MG63 (cell line): ENCODE data around the gene VWA8. TPM values are rescaled to one million over a fixed set of nuclear protein-coding genes. Genes with fewer than 3 reads are reported as not detected.
A peak's percentile ranks its signal among the peaks of the same experiment; 100 is the strongest.
"Not testable (repeated sequence)": the region's sequence is repeated elsewhere in the genome, so short reads cannot be mapped to it uniquely, and the experiment has no call there.

ENCODE experiments used
- DNase-seq: peaks from one replicate; pipeline ENCODE4 v3.0.0-alpha.2; 2020
- H3K27me3 ChIP-seq: fragments of 250-450 bp; sonication (Bioruptor Pico); 2 replicates; pipeline ENCODE4 v1.5.1; 2020; ENCODE audit warnings: mild to moderate bottlenecking, moderate library complexity
- H3K36me3 ChIP-seq: fragments of 250-450 bp; sonication (Bioruptor Pico); 2 replicates; pipeline ENCODE4 v1.5.1; 2020; ENCODE audit warnings: mild to moderate bottlenecking, moderate library complexity
- H3K4me3 ChIP-seq: fragments of 250-450 bp; sonication (Bioruptor Pico); 2 replicates; pipeline ENCODE4 v1.5.1; 2020; ENCODE audit warnings: mild to moderate bottlenecking, moderate library complexity
- H3K9me3 ChIP-seq: fragments of 250-450 bp; sonication (Bioruptor Pico); 2 replicates; pipeline ENCODE4 v1.5.1; 2020; ENCODE audit warnings: mild to moderate bottlenecking, moderate library complexity
- total RNA-seq: library from RNA; depleted of rRNA; stranded (reverse); fragments of >200 nt; shearing (Covaris generic); gene quantifications from 2 replicates; pipeline ENCODE4 v1.2.3, GENCODE V29; 2014; ENCODE audit warnings: low replicate concordance

The VWA8 gene
- total RNA-seq, 1 experiment from 2014 or later: 10.5 TPM

- DNase-seq: no peak
- H3K36me3 ChIP-seq: peaks cover 15% of the 10 kb centered on the region
- H3K4me3 ChIP-seq: no peak overlapping the region
- H3K9me3 ChIP-seq: no peaks in the 10 kb centered on the region
- H3K27me3 ChIP-seq: no peaks in the 10 kb centered on the region
These were observed 147.5 kb downstream of the VWA8 start for GRCh38 chr13:41813426-41813825.

GRCh38 chr13:41812851-41813250 lies 148.1 kb downstream of the VWA8 start:
- Histone ChIP-seq H3K9me3 (no peaks in the 10 kb centered on the region), H3K36me3 (peaks cover 15% of the 10 kb centered on the region), H3K27me3 (no peaks in the 10 kb centered on the region), H3K4me3 (no peak overlapping the region)
- no peak for DNase-seq

- Histone ChIP-seq H3K36me3 (peaks cover 16% of the 10 kb centered on the region), H3K9me3 (no peaks in the 10 kb centered on the region), H3K27me3 (no peaks in the 10 kb centered on the region), H3K4me3 (no peak overlapping the region)
- DNase-seq: no peak
These were observed 148.7 kb downstream of the VWA8 start for GRCh38 chr13:41812237-41812636.

- peaks cover 17% of the 10 kb centered on the region for H3K36me3 ChIP-seq
- H3K9me3 ChIP-seq: no peaks in the 10 kb centered on the region
- DNase-seq: no peak
- H3K4me3 ChIP-seq: no peak overlapping the region
- no peaks in the 10 kb centered on the region for H3K27me3 ChIP-seq
These were observed 149.3 kb downstream of the VWA8 start for GRCh38 chr13:41811588-41812021.

GRCh38 chr13:41809962-41810361 lies 150.9 kb downstream of the VWA8 start:
- peaks cover 21% of the 10 kb centered on the region for H3K36me3 ChIP-seq
- no peak for DNase-seq
- H3K9me3 ChIP-seq: peaks cover under 1% of the 10 kb centered on the region; the same call in 1 of the 2 replicates
- H3K27me3 ChIP-seq: no peaks in the 10 kb centered on the region
- H3K4me3 ChIP-seq: no peak overlapping the region

- H3K9me3 ChIP-seq, DNase-seq, H3K27me3 ChIP-seq, H3K4me3 ChIP-seq: not testable (repeated sequence)
- H3K36me3 ChIP-seq: peaks cover 31% of the 10 kb centered on the region
These were observed 157.5 kb downstream of the VWA8 start for GRCh38 chr13:41803445-41803735.

GRCh38 chr13:41802684-41803444 lies 158.0 kb downstream of the VWA8 start:
- Histone ChIP-seq H3K4me3 (no peak overlapping the region), H3K36me3 (peaks cover 31% of the 10 kb centered on the region), H3K27me3 (no peaks in the 10 kb centered on the region), H3K9me3 (peaks cover 8% of the 10 kb centered on the region)
- peak; percentile 18 for DNase-seq

GRCh38 chr13:41802043-41802683 lies 158.7 kb downstream of the VWA8 start:
- peak; percentile 10 for DNase-seq
- Histone ChIP-seq H3K4me3 (no peak overlapping the region), H3K9me3 (peaks cover 8% of the 10 kb centered on the region), H3K36me3 (peaks cover 29% of the 10 kb centered on the region), H3K27me3 (no peaks in the 10 kb centered on the region)

GRCh38 chr13:41791056-41791455 lies 169.9 kb downstream of the VWA8 start:
- Histone ChIP-seq H3K9me3 (no peaks in the 10 kb centered on the region), H3K27me3 (no peaks in the 10 kb centered on the region), H3K4me3 (no peak overlapping the region), H3K36me3 (no peaks in the 10 kb centered on the region)
- no peak for DNase-seq

GRCh38 chr13:41788552-41788951 lies 172.4 kb downstream of the VWA8 start:
- Histone ChIP-seq H3K27me3 (no peaks in the 10 kb centered on the region), H3K36me3 (no peaks in the 10 kb centered on the region), H3K4me3 (no peak overlapping the region), H3K9me3 (no peaks in the 10 kb centered on the region)
- DNase-seq: no peak

- DNase-seq: no peak
- H3K27me3 ChIP-seq: no peaks in the 10 kb centered on the region
- H3K9me3 ChIP-seq: no peaks in the 10 kb centered on the region
- no peaks in the 10 kb centered on the region for H3K36me3 ChIP-seq
- H3K4me3 ChIP-seq: no peak overlapping the region
These were observed 175.3 kb downstream of the VWA8 start for GRCh38 chr13:41785402-41786172.

GRCh38 chr13:41782086-41782485 lies 178.8 kb downstream of the VWA8 start:
- no peaks in the 10 kb centered on the region for H3K9me3 ChIP-seq
- DNase-seq: no peak
- no peaks in the 10 kb centered on the region for H3K36me3 ChIP-seq
- no peaks in the 10 kb centered on the region for H3K27me3 ChIP-seq
- H3K4me3 ChIP-seq: no peak overlapping the region

GRCh38 chr13:41780715-41781706 lies 179.9 kb downstream of the VWA8 start:
- Histone ChIP-seq H3K27me3 (no peaks in the 10 kb centered on the region), H3K9me3 (no peaks in the 10 kb centered on the region), H3K4me3 (no peak overlapping the region), H3K36me3 (no peaks in the 10 kb centered on the region; the same call in 1 of the 2 replicates)
- DNase-seq: peak; percentile 50

- Histone ChIP-seq H3K9me3 (no peaks in the 10 kb centered on the region), H3K4me3 (no peak overlapping the region), H3K27me3 (no peaks in the 10 kb centered on the region), H3K36me3 (no peaks in the 10 kb centered on the region; the same call in 1 of the 2 replicates)
- DNase-seq: no peak
These were observed 185.7 kb downstream of the VWA8 start for GRCh38 chr13:41775251-41775650.

GRCh38 chr13:41774605-41775218 lies 186.2 kb downstream of the VWA8 start:
- no peak overlapping the region for H3K4me3 ChIP-seq
- no peaks in the 10 kb centered on the region for H3K27me3 ChIP-seq
- no peaks in the 10 kb centered on the region; the same call in 1 of the 2 replicates for H3K36me3 ChIP-seq
- no peaks in the 10 kb centered on the region for H3K9me3 ChIP-seq
- DNase-seq: no peak

GRCh38 chr13:41767801-41768200 lies 193.1 kb downstream of the VWA8 start:
- Histone ChIP-seq H3K9me3 (no peaks in the 10 kb centered on the region), H3K36me3 (no peaks in the 10 kb centered on the region), H3K27me3 (no peaks in the 10 kb centered on the region), H3K4me3 (no peak overlapping the region)
- no peak for DNase-seq
